ENCODE data around the gene PCDH10.

The PCDH10 gene

DNA sequence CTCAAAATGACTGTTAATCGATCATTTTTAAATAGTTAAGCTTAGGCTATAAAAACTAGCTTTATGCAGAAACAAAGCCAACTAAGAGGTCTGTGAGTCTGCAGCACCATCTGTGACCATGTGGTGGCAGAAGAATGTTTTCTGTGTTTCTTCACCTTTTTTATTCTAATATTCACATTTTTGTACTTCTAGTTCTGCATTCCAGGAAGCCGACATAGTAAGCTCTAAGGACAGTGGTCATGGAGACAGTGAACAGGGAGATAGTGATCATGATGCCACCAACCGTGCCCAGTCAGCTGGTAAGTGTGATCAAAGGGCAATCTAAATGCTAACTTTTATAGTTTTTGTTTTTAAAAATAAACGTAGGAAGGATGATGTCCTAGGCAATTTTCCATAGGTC lies 5.6 kb downstream of the PCDH10 start:
- peak overlapping the region; percentile 70 for H3K4me3 ChIP-seq (replicated peaks; ENCODE audit: low read depth, low read length)
- peak; percentile 79 for DNase-seq (ENCODE audit: low read depth)
- TF ChIP-seq, protein P1, sequence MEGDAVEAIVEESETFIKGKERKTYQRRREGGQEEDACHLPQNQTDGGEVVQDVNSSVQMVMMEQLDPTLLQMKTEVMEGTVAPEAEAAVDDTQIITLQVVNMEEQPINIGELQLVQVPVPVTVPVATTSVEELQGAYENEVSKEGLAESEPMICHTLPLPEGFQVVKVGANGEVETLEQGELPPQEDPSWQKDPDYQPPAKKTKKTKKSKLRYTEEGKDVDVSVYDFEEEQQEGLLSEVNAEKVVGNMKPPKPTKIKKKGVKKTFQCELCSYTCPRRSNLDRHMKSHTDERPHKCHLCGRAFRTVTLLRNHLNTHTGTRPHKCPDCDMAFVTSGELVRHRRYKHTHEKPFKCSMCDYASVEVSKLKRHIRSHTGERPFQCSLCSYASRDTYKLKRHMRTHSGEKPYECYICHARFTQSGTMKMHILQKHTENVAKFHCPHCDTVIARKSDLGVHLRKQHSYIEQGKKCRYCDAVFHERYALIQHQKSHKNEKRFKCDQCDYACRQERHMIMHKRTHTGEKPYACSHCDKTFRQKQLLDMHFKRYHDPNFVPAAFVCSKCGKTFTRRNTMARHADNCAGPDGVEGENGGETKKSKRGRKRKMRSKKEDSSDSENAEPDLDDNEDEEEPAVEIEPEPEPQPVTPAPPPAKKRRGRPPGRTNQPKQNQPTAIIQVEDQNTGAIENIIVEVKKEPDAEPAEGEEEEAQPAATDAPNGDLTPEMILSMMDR (IDR thresholded peaks at IDR 0.05; ENCODE audit: low read length, missing control alignments) = peak; percentile 84

DNA sequence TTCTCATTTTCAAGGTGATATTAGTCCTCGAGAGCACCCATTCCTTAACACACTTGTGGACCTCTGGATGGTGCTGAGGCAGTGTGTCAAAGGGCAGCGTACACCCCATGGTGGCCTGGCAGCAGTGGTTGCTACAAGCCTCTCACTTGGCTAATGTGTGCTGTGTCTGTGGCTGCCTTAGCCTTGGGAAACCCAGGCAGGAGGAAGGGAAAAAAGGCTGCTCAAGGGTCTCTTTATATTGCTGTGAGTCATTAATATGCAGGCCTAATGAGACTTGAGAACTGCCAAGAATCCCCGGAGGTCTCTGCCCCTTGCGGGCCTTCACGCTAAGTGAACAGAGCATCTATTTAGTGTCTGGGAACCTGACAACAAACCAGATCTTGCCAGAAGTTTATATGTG lies 7.0 kb downstream of the PCDH10 start:
- TF ChIP-seq, protein P1 (IDR thresholded peaks at IDR 0.05; ENCODE audit: low read length, missing control alignments) = no peak
- DNase-seq (ENCODE audit: low read depth) = no peak
- no peak overlapping the region for H3K4me3 ChIP-seq (replicated peaks; ENCODE audit: low read depth, low read length)

DNA sequence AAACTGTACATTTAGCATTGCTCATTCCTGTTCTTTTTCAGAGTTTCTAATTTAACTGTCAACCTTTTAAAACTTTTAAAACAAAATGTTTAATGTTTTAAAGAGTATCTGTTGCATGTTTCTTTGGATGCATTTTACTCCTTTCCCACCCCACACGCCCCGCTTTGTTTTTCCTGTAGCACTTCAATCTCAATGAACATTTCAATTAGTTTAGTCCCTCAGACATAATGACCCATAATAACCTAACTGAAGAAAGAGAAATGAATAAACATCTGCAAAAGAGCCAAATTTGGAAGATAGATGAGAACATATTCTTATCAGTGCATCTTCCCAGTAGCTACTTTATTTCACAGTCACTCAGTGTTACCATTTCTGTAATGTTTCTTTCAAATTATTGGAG lies 7.5 kb downstream of the PCDH10 start:
- TF ChIP-seq, protein P1 (IDR thresholded peaks at IDR 0.05; ENCODE audit: low read length, missing control alignments) = no peak
- DNase-seq (ENCODE audit: low read depth) = no peak
- H3K4me3 ChIP-seq (replicated peaks; ENCODE audit: low read depth, low read length) = no peak overlapping the region

DNA sequence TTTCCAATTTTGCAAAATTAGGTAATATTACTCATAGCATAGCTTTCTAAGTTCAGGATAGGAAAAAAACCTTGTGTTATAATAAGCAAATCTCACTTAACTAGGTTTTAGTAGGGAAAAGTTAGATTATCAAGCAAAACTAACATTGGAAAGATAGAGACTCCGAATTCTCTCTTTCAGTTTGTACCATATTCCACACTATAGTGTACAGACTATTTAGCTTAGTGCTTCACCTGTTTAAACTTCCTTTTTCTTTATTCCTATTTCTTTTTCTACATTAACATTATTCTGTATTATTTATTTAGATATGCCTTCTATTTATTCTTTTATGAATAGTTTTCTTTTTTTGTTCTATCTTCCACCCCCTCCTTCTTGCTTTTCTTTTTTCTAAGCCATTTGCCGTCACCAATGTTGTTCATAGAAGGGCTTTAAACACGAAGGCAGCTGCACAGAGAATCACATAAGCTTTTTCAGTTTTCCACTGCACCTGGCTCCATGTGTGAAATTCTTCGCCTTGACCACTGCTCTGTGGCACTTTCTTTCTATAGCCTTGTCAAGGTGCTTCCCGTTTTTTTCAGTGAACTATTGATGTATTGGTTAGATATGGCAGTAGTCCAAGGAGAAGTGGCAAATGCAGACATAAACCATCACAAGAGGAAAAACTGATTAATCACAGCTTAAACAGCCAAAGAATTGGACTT lies 8.5 kb downstream of the PCDH10 start:
- no peak overlapping the region for H3K4me3 ChIP-seq (replicated peaks; ENCODE audit: low read depth, low read length)
- TF ChIP-seq, protein P1 (IDR thresholded peaks at IDR 0.05; ENCODE audit: low read length, missing control alignments) = no peak
- no peak for DNase-seq (ENCODE audit: low read depth)

DNA sequence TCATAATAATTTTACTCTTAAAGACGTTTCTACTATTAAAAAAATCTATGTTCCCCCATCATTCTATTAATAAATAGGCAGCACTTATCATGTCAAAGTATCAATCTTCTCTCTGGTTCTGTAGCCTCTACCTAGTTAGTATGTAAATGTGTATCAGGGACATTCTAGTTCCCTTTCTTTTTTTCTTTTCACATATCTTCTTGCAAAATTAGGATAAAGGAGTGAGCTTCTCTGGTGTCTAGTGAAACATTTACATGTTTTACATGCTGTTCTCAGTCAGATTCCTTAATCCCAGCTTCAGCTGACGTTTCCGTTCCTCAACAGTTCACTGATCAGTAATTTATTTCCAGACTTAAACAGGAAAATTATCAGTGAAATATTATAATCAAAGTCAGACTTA lies 11.8 kb downstream of the PCDH10 start:
- TF ChIP-seq, protein P1 (IDR thresholded peaks at IDR 0.05; ENCODE audit: low read length, missing control alignments) = no peak
- DNase-seq (ENCODE audit: low read depth) = no peak
- H3K4me3 ChIP-seq (replicated peaks; ENCODE audit: low read depth, low read length) = no peak overlapping the region

DNA sequence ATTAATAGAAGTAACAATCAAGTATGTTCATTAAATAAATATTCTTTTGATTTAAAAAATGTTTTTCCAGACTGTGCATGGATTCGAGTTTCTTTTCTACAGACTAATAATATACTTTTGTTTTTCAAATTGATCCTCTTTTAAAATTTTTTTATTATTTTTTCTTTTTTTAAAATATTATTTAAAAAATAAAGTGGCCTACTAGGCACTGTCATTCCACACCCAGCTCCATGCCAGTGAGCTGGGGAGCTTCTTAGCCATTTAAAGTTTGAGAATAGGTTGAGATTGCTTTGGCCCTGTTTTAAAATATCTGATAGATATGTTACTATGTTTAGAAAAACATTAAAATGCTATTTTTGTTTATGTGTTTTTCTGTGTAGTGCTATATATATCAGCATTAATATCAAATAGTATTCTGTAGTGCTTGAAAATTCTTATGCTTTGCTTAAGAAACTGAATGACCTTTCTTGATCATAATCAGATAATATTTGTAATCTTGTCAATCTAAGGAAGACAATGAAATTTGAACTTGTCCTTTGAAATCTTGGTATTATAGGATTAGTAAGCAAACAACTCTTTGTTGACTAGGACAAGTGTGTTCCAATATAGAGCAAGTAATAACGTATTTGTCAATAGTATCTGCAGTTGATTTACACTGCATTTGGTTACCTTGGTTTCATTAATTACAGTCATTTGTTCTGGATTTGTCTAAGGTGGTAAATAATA lies 12.6 kb downstream of the PCDH10 start:
- H3K4me3 ChIP-seq (replicated peaks; ENCODE audit: low read depth, low read length) = no peak overlapping the region
- DNase-seq (ENCODE audit: low read depth) = no peak
- TF ChIP-seq, protein P1 (IDR thresholded peaks at IDR 0.05; ENCODE audit: low read length, missing control alignments) = no peak

All from fibroblast of pulmonary artery (primary cell).